Lung microvascular endothelial cell (primary cell): ENCODE results near the gene RCC2. TPM values are rescaled to one million over a fixed set of nuclear protein-coding genes. Genes with fewer than 3 reads are reported as not detected.
"Not testable (repeated sequence)": the region's sequence is repeated elsewhere in the genome, so short reads cannot be mapped to it uniquely, and the experiment has no call there.

ENCODE experiments used
- DNase-seq, 2 donors: peaks; one replicate each; pipeline versions ENCODE4 v3.0.0 to v3.0.0-alpha.2; 2010; ENCODE audit warnings: low read depth in 2 of 2
- total RNA-seq: library from RNA; depleted of rRNA; stranded (reverse); fragments of >200 nt; gene quantifications from 2 replicates; pipeline ENCODE4 v1.2.1, GENCODE V29; 2014

RCC2 gene
- 54.5 and 80.2 TPM in 2 replicates for total RNA-seq

DNA sequence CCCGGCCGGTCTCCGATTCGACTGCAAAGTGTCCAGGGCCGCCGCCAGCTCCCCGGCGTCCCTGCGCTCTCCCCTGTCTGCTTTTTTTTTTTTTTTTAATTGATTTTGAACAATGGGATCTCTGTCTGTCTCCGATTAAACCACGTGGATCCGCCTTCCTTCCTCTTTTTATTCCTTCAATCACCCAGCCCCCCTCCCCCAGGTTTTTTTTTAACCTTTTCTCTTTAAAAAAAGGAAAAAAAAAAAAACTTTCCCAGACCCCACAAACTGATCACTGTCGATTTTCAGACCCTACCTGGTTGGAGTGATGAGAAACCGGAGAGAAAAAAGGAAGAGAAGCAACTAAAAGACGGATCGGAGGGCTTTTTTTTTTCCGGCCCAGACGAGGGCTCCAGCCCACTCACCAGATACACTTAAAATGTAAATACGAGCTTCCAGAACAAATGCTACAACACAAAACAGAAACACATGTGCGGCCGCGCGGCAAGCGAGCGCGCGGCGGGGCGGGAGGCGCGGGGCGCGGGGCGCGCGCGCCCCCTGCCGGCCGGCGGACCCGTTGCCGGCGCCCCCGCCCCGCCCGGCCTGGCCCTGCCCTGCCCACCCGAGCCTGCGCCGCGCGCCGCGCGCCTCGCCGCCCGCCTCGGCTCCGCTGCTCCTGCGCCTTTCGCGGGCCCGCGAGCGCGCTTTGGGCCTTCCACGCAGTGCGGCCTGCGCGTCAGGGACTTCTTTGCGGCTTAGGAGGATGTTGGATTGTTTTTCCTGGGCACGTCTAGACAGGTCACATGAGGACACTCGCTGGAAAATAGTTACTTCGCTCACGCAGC, at the start of gene RCC2:
RCC2 (minus strand) TSS at position 428 of the 824 bp plus-strand sequence. CDS start 1,163 bp downstream, outside the sequence.
- peak; percentile 77 to 80 for DNase-seq

DNA sequence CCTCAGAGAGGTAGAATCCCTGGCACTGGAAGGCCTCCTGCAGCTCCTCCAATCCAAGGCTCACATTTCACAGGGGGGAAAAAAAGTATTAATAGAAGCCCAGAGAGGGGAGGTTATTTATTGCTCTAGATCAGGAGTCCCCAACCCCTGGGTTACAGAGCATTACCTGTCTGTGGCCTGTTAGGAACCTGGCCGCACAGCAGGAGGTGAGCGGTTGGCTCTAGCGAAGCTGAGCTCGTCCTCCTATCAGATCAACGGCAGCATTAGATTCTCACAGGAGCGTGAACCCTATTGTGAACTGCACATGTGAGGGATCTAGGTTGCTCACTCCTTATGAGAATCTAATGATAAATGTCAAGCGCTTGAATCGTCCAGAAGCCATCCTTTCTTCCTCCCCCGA, 46.8 kb upstream of the RCC2 start:
- DNase-seq: no peak

DNA sequence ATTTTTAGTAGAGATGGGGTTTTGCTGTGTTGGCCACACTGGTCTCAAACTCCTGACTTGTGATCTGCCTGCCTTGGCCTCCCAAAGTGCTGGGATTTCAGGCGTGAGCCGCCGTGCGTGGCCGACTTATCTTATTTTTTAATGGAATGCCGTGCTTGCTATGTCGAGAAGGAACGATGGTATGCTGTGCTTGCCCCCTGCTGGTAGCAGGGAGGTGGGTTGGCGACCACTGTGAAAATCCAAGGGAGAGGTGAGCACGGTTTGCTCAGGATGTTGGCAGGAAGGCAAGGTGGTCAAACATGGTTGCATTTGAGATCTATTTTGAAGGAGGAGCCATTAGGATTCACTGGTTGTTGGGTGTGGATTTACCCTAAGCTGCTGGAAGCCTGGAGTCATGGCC, 45.8 kb upstream of the RCC2 start:
- peak; percentile 25 to 53 for DNase-seq

DNA sequence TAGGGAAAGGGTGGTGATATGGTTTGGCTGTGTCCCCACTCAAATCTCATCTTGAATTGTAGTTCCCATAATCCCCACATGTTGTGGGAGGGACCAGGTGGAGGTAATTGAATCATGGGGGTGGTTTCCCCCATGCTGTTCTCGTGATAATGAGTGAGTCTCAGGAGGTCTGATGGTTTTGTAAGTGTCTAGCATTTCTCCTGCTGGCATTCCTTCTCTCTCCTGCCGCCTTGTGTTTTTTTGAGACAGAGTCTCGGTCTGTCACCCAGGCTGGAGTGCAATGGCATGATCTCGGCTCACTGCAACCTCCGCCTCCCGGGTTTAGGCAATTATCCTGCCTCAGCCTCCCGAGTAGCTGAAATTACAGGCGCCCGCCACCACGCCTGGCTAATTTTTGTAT, 42.5 kb upstream of the RCC2 start:
- not testable (repeated sequence) for DNase-seq

DNA sequence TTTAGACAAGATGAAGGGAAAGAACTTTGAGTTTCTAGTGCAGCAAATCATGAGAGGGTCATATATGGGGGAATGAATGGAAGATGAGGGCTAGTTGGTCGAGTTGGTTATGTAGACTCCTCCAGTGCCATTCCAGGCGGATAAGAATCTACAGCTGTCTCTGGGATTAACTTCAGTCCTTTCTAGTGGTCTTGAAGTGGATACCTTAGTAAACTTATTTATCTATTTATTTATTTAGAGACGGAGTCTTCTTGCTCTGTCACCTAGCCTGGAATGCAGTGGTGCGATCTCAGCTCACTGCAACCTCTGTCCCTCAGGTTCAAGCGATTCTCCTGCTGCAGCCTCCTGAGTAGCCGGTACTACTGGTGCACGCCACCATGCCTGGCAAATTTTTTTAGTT, 41.4 kb upstream of the RCC2 start:
- DNase-seq: no peak

DNA sequence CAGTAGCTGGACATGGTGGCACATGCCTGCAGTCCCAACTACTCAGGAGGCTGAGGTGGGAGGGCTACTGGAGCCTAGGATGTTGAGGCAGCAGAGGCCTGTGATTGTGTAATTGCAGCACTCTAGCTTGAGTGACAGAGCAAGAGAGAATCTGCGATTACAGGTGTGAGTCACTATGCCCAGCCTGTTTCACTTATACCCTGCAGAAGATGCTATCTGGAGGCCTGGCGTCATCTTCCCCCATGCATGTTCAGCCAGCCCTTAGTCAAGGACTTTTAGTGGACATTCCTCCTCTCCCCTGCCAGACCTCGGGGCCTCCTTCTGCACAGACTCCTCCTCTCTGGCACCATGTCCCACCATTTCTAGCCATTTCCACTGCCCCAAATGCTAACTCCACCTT, 36.3 kb upstream of the RCC2 start:
- DNase-seq: no peak

GRCh38 chr1:17474836-17475555, 35.5 kb upstream of the RCC2 start:
- DNase-seq: not testable (repeated sequence)

DNA sequence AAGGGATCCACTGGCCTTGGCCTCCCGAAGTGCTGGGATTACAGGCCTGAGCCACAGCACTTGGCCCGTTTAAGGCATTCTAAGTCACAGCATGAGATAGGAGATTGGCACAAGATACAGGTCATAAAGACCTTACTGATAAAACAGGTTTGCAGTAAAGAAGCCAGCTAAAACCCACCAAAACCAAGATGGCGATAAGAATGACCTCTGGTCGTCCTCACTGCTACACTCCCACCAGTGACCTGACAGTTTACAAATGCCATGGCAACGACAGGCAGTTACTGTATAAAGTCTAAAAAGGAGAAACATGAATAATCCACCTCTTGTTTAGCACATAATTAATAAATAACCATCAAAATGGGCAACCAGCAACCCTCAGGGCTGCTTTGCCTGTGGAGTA, 33.3 kb upstream of the RCC2 start:
- DNase-seq: no peak

DNA sequence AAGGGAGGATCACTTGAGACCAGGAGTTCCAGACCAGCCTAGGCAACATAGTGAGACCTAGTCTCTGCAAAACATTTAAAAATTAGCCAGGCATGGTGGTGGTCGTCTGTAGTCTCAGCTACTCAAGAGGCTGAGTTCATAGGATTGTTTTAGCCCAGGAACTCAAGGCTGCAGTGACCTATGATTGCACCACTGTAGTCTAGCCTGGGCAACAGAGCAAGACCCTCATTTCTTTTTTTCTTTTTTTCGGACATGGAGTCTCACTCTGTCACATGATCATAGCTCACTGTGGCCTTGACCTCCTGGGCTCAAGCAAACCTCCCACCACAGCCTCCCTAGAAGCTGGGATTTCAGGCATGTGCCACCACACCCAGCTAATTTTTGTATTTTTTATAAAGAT, 31.9 kb upstream of the RCC2 start:
- no peak for DNase-seq

- no peak for DNase-seq
These were observed 30.7 kb upstream of the RCC2 start for GRCh38 chr1:17470021-17470799.

DNA sequence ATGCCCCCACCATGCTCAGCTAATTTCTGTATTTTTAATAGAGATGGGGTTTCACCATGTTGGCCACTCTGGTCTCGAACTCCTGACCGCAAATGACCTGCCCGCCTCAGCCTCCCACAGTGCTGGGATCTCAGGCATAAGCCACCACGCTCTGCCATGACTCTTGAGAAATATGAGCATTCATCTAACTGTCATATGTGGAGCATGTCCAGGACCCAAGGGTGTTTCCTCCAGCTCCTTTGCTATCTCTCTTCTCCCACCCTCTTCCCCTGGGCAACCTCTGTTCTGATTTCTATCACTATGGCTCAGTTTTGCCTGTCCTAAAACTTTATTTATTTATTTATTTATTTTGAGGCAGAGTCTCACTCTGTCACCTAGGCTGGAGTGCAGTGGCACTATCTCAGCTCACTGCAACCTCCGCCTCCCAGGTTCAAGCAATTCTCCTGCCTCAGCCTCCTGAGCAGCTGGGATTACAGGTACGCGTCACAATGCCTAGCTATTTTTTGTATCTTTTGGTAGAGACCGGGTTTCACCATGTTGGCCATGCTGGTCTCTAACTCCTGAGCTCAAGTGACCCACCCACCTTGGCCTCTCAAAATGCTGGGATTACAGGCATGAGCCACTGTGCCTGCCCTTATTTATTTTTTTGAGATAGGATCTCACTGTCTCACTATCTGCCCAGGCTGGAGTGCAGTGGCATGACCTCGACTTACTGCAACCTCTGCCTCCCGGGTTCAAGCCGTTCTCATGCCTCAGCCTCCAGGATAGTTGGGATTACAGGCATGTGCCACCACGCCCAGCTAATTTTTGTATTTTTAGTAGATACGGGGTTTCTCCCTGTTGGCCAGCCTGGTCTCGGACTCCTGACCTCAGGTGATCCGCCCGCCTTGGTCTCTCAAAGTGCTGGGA, 29.1 kb upstream of the RCC2 start:
- DNase-seq: not testable (repeated sequence)

DNA sequence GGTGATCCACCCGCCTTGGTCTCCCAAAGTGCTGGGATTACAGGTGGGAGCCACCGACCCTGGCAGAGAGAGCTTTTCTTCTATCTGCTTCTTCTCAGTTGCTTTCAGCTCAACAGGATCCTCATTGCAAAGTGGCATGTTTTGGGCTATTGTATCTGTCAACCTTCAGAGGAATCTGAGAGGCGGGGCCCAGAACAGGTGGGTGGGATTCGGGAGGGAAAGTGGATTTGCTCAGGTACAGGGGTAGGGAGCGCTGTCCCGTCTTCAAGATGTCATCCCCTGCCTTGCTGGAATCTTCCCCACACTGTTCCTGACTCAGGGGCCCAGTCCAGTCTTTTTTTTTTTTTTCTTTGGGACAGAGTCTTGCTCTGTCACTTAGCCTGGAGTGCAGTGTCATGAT, 26.9 kb upstream of the RCC2 start:
- DNase-seq: no peak

DNA sequence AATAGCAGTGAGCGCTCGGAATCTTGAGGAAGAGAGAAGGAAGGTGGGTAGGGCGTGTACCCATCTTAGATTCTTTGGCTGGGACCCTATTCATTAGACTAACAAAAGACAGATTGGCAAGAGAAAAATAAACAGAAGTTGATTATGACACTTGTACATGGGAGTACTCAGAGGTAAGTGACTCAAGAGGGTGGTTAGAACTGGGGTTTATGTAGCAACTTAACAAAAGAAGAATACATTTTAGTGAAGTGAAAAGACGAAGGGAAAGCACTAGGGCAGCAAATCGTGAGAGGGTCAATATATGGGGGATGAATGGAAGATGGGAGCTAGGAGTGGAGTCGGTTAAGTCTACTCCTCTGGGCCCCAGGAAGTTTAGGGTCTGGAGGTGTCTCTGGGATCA, 25.8 kb upstream of the RCC2 start:
- DNase-seq: no peak

DNA sequence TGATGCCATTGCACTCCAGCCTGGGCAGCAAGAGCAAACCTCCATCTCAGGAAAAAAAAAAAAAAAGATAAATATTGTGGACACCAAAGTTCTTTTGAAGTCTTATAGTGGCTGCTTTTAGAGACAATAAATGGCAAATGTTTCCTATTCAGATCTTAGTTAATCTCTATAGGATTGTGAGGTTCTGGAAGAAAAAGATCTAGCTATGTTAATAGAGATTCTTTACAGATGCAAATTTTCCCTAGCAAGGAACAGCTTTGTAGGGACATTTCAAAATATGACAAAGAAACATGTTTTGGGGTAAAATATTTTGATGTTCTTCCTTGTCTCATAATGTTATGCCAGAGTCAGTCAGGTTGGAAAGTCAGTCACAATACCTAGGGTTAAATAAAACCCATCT, 24.5 kb upstream of the RCC2 start:
- DNase-seq: no peak

DNA sequence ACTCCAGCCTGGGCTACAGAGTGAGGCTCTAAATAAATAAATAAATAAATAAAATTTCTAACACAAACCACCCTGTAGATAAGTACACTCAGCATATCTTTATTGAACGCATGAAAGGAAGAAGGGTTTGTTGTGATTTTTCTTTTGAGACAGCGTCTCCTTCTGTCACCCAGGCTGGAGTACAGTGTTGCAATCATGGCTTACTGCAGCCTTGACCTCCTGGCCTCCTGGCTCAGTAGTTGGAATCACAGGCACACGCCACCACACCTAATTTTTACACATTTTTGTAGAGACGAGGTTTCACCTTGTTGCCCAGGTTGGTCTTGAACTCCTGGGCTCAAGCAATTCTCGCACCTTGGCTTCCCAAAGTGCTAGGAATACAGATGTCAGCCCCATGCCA, 23.2 kb upstream of the RCC2 start:
- DNase-seq: no peak

GRCh38 chr1:17460219-17460618, 20.7 kb upstream of the RCC2 start:
- no peak for DNase-seq

- DNase-seq: no peak
These were observed 19.3 kb upstream of the RCC2 start for GRCh38 chr1:17458794-17459193.

DNA sequence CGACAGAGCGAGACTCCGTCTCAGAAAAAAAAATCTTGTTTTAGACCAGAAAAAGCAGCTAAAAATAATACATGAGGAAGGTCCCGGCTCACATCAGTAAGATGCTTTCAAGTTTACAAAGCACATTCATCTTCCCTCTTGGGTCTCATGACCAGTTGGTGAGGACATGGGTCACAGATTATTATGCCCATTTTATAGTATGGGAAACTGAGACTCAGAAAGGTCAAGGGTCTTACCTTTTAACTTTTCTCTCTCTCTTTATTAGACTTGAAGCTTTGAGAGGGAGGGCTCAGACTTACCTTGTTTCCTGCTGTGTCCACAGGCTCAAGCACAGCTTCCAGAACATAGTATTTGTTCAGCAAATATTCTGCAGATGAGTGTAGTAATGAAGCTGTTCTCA, 13.2 kb upstream of the RCC2 start:
- no peak for DNase-seq

DNA sequence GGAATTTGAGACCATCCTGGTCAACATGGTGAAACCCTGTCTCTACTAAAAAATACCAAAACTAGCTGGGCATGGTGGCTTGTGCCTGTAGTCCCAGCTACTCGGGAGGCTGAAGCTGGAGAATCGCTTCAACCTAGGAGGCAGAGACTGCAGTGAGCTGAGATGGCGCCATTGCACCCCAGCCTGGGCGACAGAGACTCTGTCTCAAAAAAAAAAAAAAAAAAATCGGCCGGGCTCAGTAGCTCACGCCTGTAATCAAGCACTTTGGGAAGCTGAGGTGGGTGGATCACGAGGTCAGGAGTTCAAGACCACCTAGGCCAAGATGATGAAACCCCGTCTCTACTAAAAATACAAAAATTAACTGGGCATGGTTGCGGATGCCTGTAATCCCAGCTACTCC, 12.7 kb upstream of the RCC2 start:
- DNase-seq: not testable (repeated sequence)

- no peak for DNase-seq
These were observed 12.3 kb upstream of the RCC2 start for GRCh38 chr1:17451731-17452130.

- DNase-seq: no peak
These were observed 8.1 kb upstream of the RCC2 start for GRCh38 chr1:17447501-17447992.
